ENCODE measurements around the gene HDLBP.

- TF ChIP-seq CTCF (IDR thresholded peaks at IDR 0.05) (no peak), POLR2A (IDR thresholded peaks at IDR 0.05) (no peak)
These were observed 29.9 kb downstream of the HDLBP start for GRCh38 chr2:241285596-241285995.

All from testis (tissue), 2 donors.